Measurements from ENCODE around the gene BNC1.

The BNC1 gene

GRCh38 chr15:83282776-83283137, 1.7 kb downstream of the BNC1 start:
- H3K4me3 ChIP-seq (replicated peaks; ENCODE audit: low read depth, low read length) = peak overlapping the region; percentile 73
- TF ChIP-seq CTCF (IDR thresholded peaks at IDR 0.05; ENCODE audit: low read length, missing control alignments) = no peak
- peak; percentile 62 for DNase-seq (ENCODE audit: low read depth)

DNA sequence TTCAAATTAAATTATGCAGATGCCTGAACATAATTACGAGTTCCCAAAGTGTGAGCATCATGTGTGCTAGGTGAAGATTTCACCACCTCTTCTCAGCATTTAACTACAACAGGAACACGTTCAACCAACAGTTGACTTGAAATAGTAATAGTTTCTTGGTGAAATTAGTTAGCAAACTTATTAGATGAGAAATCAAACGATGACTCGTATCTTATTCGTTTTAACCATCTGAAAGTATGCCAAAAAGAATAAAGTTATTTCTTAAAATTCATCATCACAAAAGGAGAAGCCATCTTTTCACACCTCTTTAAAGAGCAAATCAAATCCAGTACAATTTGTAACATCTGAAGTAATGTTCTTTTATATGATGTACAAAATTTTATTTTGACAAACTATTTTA, 2.3 kb downstream of the BNC1 start:
- no peak for TF ChIP-seq CTCF (IDR thresholded peaks at IDR 0.05; ENCODE audit: low read length, missing control alignments)
- no peak for DNase-seq (ENCODE audit: low read depth)
- peak overlapping the region; percentile 73 for H3K4me3 ChIP-seq (replicated peaks; ENCODE audit: low read depth, low read length)

DNA sequence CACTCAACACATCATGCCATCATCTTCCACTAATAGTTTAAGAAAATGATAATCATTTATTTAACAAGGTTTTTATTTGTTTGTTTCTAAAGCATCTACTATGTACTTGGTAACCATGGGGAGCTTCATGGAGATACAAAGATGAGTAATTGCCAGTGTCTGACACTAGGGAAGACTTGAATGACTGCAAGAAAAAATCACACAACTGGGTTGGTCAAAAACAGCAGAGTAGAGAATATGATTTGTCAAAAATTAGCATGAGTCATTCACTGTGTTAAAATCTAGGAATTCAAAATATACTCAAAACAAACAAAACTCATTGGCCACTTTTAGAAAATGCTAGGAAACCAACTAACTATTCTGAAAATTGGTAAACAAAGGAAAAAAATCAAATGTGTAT, 6.3 kb downstream of the BNC1 start:
- TF ChIP-seq CTCF (IDR thresholded peaks at IDR 0.05; ENCODE audit: low read length, missing control alignments) = no peak
- peak; percentile 62 for DNase-seq (ENCODE audit: low read depth)
- H3K4me3 ChIP-seq (replicated peaks; ENCODE audit: low read depth, low read length) = no peak overlapping the region

GRCh38 chr15:83276661-83277060, 7.8 kb downstream of the BNC1 start:
- no peak for TF ChIP-seq CTCF (IDR thresholded peaks at IDR 0.05; ENCODE audit: low read length, missing control alignments)
- DNase-seq (ENCODE audit: low read depth) = no peak
- no peak overlapping the region for H3K4me3 ChIP-seq (replicated peaks; ENCODE audit: low read depth, low read length)

DNA sequence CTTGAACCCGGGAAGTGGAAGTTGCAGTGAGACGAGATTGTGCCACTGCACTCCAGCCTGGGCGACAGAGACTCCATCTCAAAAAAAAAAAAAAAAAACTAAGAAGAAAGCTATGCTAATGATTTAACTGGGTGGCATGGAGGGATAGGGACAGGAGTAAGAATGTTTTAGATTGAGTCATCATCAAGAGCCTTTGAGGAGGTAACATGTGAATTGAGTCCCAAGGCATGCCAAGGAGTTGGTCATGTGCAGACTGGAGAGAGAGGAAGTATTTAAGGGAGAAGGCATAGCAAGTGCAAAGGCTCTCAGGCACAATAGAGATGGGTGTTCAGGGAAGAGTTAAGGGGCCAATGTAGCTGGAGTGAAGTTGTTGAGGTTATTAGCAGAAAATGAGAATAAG, 9.1 kb downstream of the BNC1 start:
- no peak for DNase-seq (ENCODE audit: low read depth)
- H3K4me3 ChIP-seq (replicated peaks; ENCODE audit: low read depth, low read length) = no peak overlapping the region
- no peak for TF ChIP-seq CTCF (IDR thresholded peaks at IDR 0.05; ENCODE audit: low read length, missing control alignments)

- DNase-seq (ENCODE audit: low read depth) = no peak
- H3K4me3 ChIP-seq (replicated peaks; ENCODE audit: low read depth, low read length) = no peak overlapping the region
- TF ChIP-seq CTCF (IDR thresholded peaks at IDR 0.05; ENCODE audit: low read length, missing control alignments) = no peak
Observed at GRCh38 chr15:83270176-83270575, 14.3 kb downstream of the BNC1 start.

DNA sequence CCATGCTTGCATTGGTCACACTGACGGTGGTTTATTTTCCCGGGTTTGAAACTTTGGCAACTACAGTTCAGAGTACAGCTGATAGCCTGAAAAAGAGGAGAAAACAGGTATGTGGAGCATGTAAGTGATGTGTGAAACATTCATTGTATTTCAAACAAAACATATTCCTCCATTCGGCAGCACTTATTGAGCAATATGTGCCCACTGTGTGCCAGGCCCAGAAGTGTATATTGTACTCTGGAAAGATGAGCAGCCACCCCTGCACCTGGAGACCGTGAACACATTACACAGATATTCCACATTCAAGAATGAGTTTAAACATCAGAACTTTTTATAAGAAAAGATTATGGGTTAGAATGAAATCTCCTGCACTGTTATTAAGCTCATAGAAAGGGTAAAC, 16.3 kb downstream of the BNC1 start:
- TF ChIP-seq CTCF (IDR thresholded peaks at IDR 0.05; ENCODE audit: low read length, missing control alignments) = no peak
- no peak for DNase-seq (ENCODE audit: low read depth)
- H3K4me3 ChIP-seq (replicated peaks; ENCODE audit: low read depth, low read length) = no peak overlapping the region
